Kidney epithelial cell (primary cell): ENCODE measurements around the gene PRR5L. TPM values are rescaled to one million over a fixed set of nuclear protein-coding genes. Genes with fewer than 3 reads are reported as not detected.
"Not testable (repeated sequence)": the region's sequence is repeated elsewhere in the genome, so short reads cannot be mapped to it uniquely, and the experiment has no call there.

Experiments
- DNase-seq: peaks from one replicate; pipeline ENCODE4 v3.0.0-alpha.2; 2010; ENCODE audit warnings: low read depth
- H3K27me3 ChIP-seq: 2 replicates; pipeline ENCODE4 v1.6.0; 2011; ENCODE audit warnings: low read length; ENCODE audit not compliant: control insufficient read depth, insufficient read depth
- H3K36me3 ChIP-seq: 2 replicates; pipeline ENCODE4 v1.5.1; 2011; ENCODE audit warnings: low read length; ENCODE audit not compliant: control insufficient read depth, insufficient read depth
- H3K4me3 ChIP-seq: 2 replicates; pipeline ENCODE4 v1.5.1; 2011; ENCODE audit warnings: low read depth, mild to moderate bottlenecking, control low read depth, low read length
- CTCF ChIP-seq: IDR thresholded peaks from 2 replicates; pipeline ENCODE4 v1.5.1; 2011; ENCODE audit warnings: mild to moderate bottlenecking, moderate library complexity, low read length, control low read depth, inconsistent platforms; ENCODE audit not compliant: insufficient read depth, poor library complexity, severe bottlenecking
- total RNA-seq: library from RNA; depleted of rRNA; stranded (reverse); fragments of >200 nt; gene quantifications from 2 replicates; pipeline ENCODE4 v1.2.3, GENCODE V29; 2015

The PRR5L gene
- total RNA-seq, 1 donor from 2014 or later: 15.9 TPM

GRCh38 chr11:36312611-36313472, 16.8 kb downstream of the PRR5L start:
- Histone ChIP-seq H3K4me3 (no peak overlapping the region), H3K36me3 (no peaks in the 10 kb centered on the region), H3K27me3 (no peaks in the 10 kb centered on the region)
- no peak for TF ChIP-seq CTCF
- DNase-seq: peak; percentile 70

- DNase-seq: no peak
- Histone ChIP-seq H3K4me3 (no peak overlapping the region), H3K36me3 (no peaks in the 10 kb centered on the region), H3K27me3 (no peaks in the 10 kb centered on the region)
- no peak for TF ChIP-seq CTCF
Observed at GRCh38 chr11:36313750-36314433, 17.8 kb downstream of the PRR5L start.

GRCh38 chr11:36314434-36314767, 18.3 kb downstream of the PRR5L start:
- no peak overlapping the region for H3K4me3 ChIP-seq
- no peaks in the 10 kb centered on the region for H3K27me3 ChIP-seq
- no peaks in the 10 kb centered on the region for H3K36me3 ChIP-seq
- DNase-seq: no peak
- TF ChIP-seq CTCF: no peak

- H3K4me3 ChIP-seq: no peak overlapping the region
- no peaks in the 10 kb centered on the region for H3K36me3 ChIP-seq
- no peaks in the 10 kb centered on the region for H3K27me3 ChIP-seq
- no peak for TF ChIP-seq CTCF
- no peak for DNase-seq
Observed at GRCh38 chr11:36316049-36316448, 20.0 kb downstream of the PRR5L start.

- no peaks in the 10 kb centered on the region for H3K27me3 ChIP-seq
- H3K4me3 ChIP-seq: no peak overlapping the region
- DNase-seq: no peak
- H3K36me3 ChIP-seq: no peaks in the 10 kb centered on the region
- TF ChIP-seq CTCF: no peak
Observed at GRCh38 chr11:36317992-36318391, 21.9 kb downstream of the PRR5L start.

- DNase-seq, H3K27me3 ChIP-seq, H3K36me3 ChIP-seq, H3K4me3 ChIP-seq: not testable (repeated sequence)
Observed at GRCh38 chr11:36324956-36325355, 28.9 kb downstream of the PRR5L start.

- H3K36me3 ChIP-seq, DNase-seq, H3K4me3 ChIP-seq, H3K27me3 ChIP-seq: not testable (repeated sequence)
Observed at GRCh38 chr11:36325403-36325802, 29.3 kb downstream of the PRR5L start.
